DND-41 (cell line): ENCODE data around the gene MSI2.

Experiments
- ATAC-seq: fragments of 200-7000 bp; cut with Tn5 transposase; 3 replicates; pipeline ENCODE4 v1.9.1; 2021; ENCODE audit warnings: low read depth; ENCODE audit not compliant: insufficient read depth
- DNase-seq: peaks from one replicate; pipeline ENCODE4 v3.0.0-alpha.2; 2020
- H2AFZ ChIP-seq: 2 replicates; pipeline ENCODE4 v1.6.0; 2012; ENCODE audit warnings: low read depth, low read length
- H3K27ac ChIP-seq: 2 replicates; pipeline ENCODE4 v1.5.1; 2012; ENCODE audit warnings: low read length, inconsistent platforms
- H3K27me3 ChIP-seq: fragments of 200-600 bp; sonication (generic); 2 replicates; pipeline ENCODE4 v1.6.0; 2012; ENCODE audit warnings: low read length, mild to moderate bottlenecking, inconsistent platforms; ENCODE audit not compliant: insufficient read depth, poor library complexity
- H3K36me3 ChIP-seq: 2 replicates; pipeline ENCODE4 v1.5.1; 2012; ENCODE audit warnings: low read length, inconsistent platforms; ENCODE audit not compliant: insufficient read depth
- H3K4me1 ChIP-seq: 2 replicates; pipeline ENCODE4 v1.5.1; 2012; ENCODE audit warnings: mild to moderate bottlenecking, low read length; ENCODE audit not compliant: insufficient read depth
- H3K4me2 ChIP-seq: 2 replicates; pipeline ENCODE4 v1.6.0; 2012; ENCODE audit warnings: mild to moderate bottlenecking, moderate library complexity, low read length, inconsistent platforms; ENCODE audit not compliant: insufficient read depth
- H3K4me3 ChIP-seq, 2 experiments: fragments of 200-600 bp in 1 of 2; shearing (Covaris generic) in 1 of 2; 2 replicates each; pipeline ENCODE4 v1.5.1; 2012 to 2016; ENCODE audit warnings: inconsistent platforms in 2 of 2, low read length in 2 of 2, mild to moderate bottlenecking in 2 of 2, low read depth in 1 of 2, moderate library complexity in 1 of 2
- H3K79me2 ChIP-seq: 2 replicates; pipeline ENCODE4 v1.6.0; 2012; ENCODE audit warnings: low read length, inconsistent platforms; ENCODE audit not compliant: insufficient read depth
- H3K9ac ChIP-seq: 2 replicates; pipeline ENCODE4 v1.6.0; 2012; ENCODE audit warnings: low read depth, mild to moderate bottlenecking, inconsistent platforms, low read length, moderate library complexity
- H3K9me3 ChIP-seq: 2 replicates; pipeline ENCODE4 v1.5.1; 2012; ENCODE audit warnings: low read length, moderate library complexity, mild to moderate bottlenecking, inconsistent platforms; ENCODE audit not compliant: insufficient read depth, severe bottlenecking
- H4K20me1 ChIP-seq: 2 replicates; pipeline ENCODE4 v1.6.0; 2012; ENCODE audit warnings: low read length; ENCODE audit not compliant: insufficient read depth
- CTCF ChIP-seq: IDR thresholded peaks from 2 replicates; pipeline ENCODE4 v1.5.1; 2012; ENCODE audit warnings: borderline replicate concordance, low read length, moderate library complexity, mild to moderate bottlenecking; ENCODE audit not compliant: poor library complexity, severe bottlenecking; ENCODE audit errors: extremely low read depth
- EZH2 ChIP-seq: IDR thresholded peaks from 3 replicates; pipeline ENCODE4 v1.6.1; 2012; ENCODE audit warnings: borderline replicate concordance, low read depth, mild to moderate bottlenecking, moderate library complexity, low read length, inconsistent platforms; ENCODE audit not compliant: severe bottlenecking

Gene MSI2

GRCh38 chr17:57599271-57600045 lies 343.1 kb downstream of the MSI2 start:
- H4K20me1 ChIP-seq = no peaks in the 10 kb centered on the region
- H3K27ac ChIP-seq = peak overlapping the region; percentile 98
- peak overlapping the region; percentile 47 for H3K4me2 ChIP-seq
- peaks cover 4% of the 10 kb centered on the region for H3K9me3 ChIP-seq
- DNase-seq = peak; percentile 80
- peaks cover 100% of the 10 kb centered on the region for H3K4me1 ChIP-seq
- peak; percentile 43 for ATAC-seq
- no peaks in the 10 kb centered on the region for H3K27me3 ChIP-seq
- H3K79me2 ChIP-seq = peaks cover 68% of the 10 kb centered on the region
- peaks cover 67% of the 10 kb centered on the region for H3K36me3 ChIP-seq
- peak overlapping the region; percentile 65 for H3K9ac ChIP-seq
- peak overlapping the region in 1 of 2 experiments; percentile 26; a peak in 1 of 4 replicates for H3K4me3 ChIP-seq
- 0 out of 2 replicates have a peak overlapping the region, but pooled peaks have one; percentile 4 for H2AFZ ChIP-seq
- TF ChIP-seq EZH2 = no peak
- no peak for TF ChIP-seq CTCF

DNA sequence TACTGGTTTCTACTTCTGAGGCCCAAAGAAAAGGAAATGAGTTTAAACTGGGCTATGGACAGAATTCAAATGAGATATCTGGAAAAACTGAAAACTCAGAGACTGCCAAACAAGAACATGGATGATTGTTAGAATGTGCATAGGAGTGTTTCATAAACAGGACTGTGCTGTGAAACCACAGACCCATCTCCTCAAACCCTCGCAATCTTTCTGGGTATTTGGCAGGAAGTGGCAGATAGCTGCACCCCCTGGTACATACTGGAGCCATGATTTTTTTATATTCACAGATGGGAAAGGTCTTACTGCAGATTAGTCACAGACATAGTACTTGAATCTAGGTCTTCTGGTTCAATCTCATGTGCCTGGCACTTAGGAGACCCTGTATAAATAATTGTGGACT lies 343.8 kb downstream of the MSI2 start:
- no peak overlapping the region for H3K4me3 ChIP-seq
- ATAC-seq = peak; percentile 82
- H3K4me2 ChIP-seq = peak overlapping the region; percentile 47
- H3K27me3 ChIP-seq = no peaks in the 10 kb centered on the region
- no peak overlapping the region for H2AFZ ChIP-seq
- peak; percentile 89 for DNase-seq
- H3K27ac ChIP-seq = peak overlapping the region; percentile 98
- H3K9me3 ChIP-seq = peaks cover under 1% of the 10 kb centered on the region
- H3K9ac ChIP-seq = peak overlapping the region; percentile 65
- H3K4me1 ChIP-seq = peaks cover 100% of the 10 kb centered on the region
- TF ChIP-seq CTCF = no peak
- no peak for TF ChIP-seq EZH2
- H3K36me3 ChIP-seq = peaks cover 61% of the 10 kb centered on the region
- H3K79me2 ChIP-seq = peaks cover 63% of the 10 kb centered on the region
- H4K20me1 ChIP-seq = no peaks in the 10 kb centered on the region

GRCh38 chr17:57601143-57601735 lies 344.9 kb downstream of the MSI2 start:
- Histone ChIP-seq H3K4me1 (peaks cover 100% of the 10 kb centered on the region), H3K27me3 (no peaks in the 10 kb centered on the region)

More at GRCh38 chr17:57601143-57601735, 344.9 kb downstream of the MSI2 start:
- Histone ChIP-seq H3K79me2 (peaks cover 58% of the 10 kb centered on the region), H3K9ac (peak overlapping the region; percentile 65), H3K4me2 (peak overlapping the region; percentile 35), H2AFZ (no peak overlapping the region), H3K27ac (peak overlapping the region; percentile 98), H3K4me3 (no peak overlapping the region), H3K36me3 (peaks cover 54% of the 10 kb centered on the region), H4K20me1 (no peaks in the 10 kb centered on the region), H3K9me3 (no peaks in the 10 kb centered on the region)
- ATAC-seq (no peak), DNase-seq (no peak)
- TF ChIP-seq EZH2 (no peak), CTCF (no peak)
